Activated T-helper 2 cell treated with anti-CD3 and anti-CD28 coated beads, Interferon-gamma antibody, Interleukin-2, Interleukin-4, amounts not matched to agents 10 μg/mL and 5 μg/mL and 100 μg/mL, durations not matched to agents 14 hours and 24 hours and 36 hours (primary cell): ENCODE measurements around the gene FANCG. TPM values are rescaled to one million over a fixed set of nuclear protein-coding genes. Genes with fewer than 3 reads are reported as not detected.

Experiments used
- DNase-seq: peaks from one replicate; pipeline ENCODE4 v3.0.0; 2021; ENCODE audit warnings: low spot score
- H3K27ac Mint-ChIP-seq: one replicate; pipeline ENCODE4 v1.8.0; 2021; ENCODE audit warnings: mixed read lengths
- H3K27me3 Mint-ChIP-seq: one replicate; pipeline ENCODE4 v1.8.0; 2021; ENCODE audit warnings: low read depth, mixed read lengths
- H3K36me3 Mint-ChIP-seq: one replicate; pipeline ENCODE4 v1.8.0; 2021; ENCODE audit warnings: low read depth, mixed read lengths
- H3K4me1 Mint-ChIP-seq: one replicate; pipeline ENCODE4 v1.8.0; 2021; ENCODE audit warnings: low read depth, mixed read lengths
- H3K4me3 Mint-ChIP-seq: one replicate; pipeline ENCODE4 v1.8.0; 2021; ENCODE audit warnings: low read depth, mild to moderate bottlenecking, moderate library complexity, mixed read lengths
- H3K9me3 Mint-ChIP-seq: one replicate; pipeline ENCODE4 v1.8.0; 2021; ENCODE audit warnings: mixed read lengths
- intact Hi-C: fragments of 100-400 bp; cut with micrococcal nuclease; formaldehyde crosslinking; loops from one replicate; pipeline ENCODE4 v1.15.1; 2023
- total RNA-seq: library from RNA; stranded (reverse); gene quantifications from 2 replicates; pipeline ENCODE4 v1.2.3, GENCODE V29; 2022

FANCG gene
- total RNA-seq, 1 donor from 2014 or later = 102 TPM

DNA sequence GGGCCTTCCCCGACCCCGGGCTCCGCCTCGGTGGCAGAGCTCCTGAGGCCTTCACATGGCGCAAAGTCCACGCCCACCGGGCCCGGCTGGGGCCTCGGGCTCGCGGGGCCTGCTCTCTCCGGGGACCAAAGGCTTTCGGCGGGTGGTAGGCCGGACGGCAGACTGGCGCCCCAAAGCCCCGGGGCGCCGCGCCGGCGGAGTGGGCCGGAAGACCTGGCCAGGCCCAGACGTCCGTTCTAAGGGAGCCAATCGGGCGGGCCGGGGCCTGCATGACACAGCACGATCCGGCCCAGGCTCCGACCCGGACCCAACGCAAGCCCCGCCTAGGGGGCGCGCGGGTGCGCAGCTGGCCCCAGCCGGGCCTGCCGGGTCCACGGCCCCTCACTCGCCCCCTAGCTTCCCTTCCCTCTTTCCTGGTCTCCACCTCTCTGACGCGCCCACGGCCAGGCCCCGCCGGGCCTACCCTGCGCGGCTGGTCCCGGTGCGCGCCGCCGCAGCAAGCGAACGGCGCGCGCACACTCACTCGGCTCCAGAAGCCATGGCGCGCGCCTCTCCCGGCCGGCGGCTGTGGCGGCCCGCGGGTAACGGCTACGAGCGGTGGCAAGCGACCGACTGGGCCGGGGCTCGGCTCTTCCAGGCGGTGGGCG, 7.8 kb downstream of the FANCG start:
- peak overlapping the region; percentile 91 for H3K4me3 Mint-ChIP-seq
- DNase-seq = peak; percentile 72
- H3K36me3 Mint-ChIP-seq = peaks cover 80% of the 10 kb centered on the region
- no peaks in the 10 kb centered on the region for H3K27me3 Mint-ChIP-seq
- intact Hi-C loops = loop anchor here (1.0 to 10.0 kb wide), 8 partner anchors 8 to 1413 kb away; partner anchors contain the start of genes CREB3, HINT2, PIGO and SPAG8
- peaks cover 43% of the 10 kb centered on the region for H3K4me1 Mint-ChIP-seq
- H3K9me3 Mint-ChIP-seq = no peaks in the 10 kb centered on the region
- H3K27ac Mint-ChIP-seq = peak overlapping the region; percentile 88

DNA sequence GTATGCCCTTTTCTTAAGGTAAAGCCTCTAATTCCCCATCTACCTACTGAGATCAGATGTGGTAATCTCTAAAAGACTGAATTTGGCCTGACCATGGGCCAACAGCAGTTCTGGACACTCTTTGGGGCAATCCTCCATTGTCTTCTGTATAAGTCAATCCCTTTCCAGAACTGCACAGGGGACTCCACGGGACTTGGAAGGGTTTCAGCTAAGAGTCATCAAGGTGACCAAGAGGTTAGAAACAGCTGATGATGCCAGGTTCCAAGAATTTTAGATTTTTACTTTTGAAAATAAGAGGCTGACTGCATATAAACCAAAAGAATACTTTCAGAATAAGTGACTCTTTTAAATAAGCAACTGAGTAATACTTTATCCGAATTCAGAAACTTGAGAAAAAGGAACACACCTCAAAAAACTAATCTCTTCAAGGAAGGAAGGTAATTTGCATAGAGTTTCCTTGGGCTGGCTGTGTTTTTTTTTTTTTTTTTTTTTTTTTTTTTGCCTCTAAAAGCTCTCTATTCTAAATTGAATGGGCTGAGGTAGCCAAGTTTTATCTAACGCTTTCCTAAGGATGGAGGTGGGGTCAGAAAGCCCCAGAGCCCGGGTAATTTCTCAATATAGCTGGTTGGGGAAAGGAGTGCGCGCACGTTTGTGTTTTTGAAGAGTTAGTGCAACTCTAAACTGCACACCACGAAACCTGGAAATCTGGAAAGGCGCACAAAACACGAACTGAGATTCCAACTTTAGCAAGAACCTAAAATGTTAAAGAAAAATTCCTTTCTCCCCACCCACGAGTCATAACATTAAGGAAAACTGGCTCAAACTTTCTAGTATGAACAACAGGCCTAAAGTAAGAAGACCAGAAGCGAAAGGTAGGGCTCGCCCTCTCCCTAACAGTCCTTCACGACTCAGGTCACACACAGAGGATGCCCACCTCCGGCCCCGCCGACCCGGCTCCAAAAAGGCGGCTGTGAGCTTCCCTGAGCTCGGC, 8.6 kb downstream of the FANCG start:
- no peak for DNase-seq
- no peaks in the 10 kb centered on the region for H3K27me3 Mint-ChIP-seq
- intact Hi-C loops = loop anchor here (10.0 kb wide), 2 partner anchors 744 to 1414 kb away; partner anchors contain the start of genes HINT2 and SPAG8
- peaks cover 84% of the 10 kb centered on the region for H3K36me3 Mint-ChIP-seq
- peak overlapping the region; percentile 91 for H3K4me3 Mint-ChIP-seq
- H3K9me3 Mint-ChIP-seq = no peaks in the 10 kb centered on the region
- peaks cover 42% of the 10 kb centered on the region for H3K4me1 Mint-ChIP-seq
- H3K27ac Mint-ChIP-seq = peak overlapping the region; percentile 88

DNA sequence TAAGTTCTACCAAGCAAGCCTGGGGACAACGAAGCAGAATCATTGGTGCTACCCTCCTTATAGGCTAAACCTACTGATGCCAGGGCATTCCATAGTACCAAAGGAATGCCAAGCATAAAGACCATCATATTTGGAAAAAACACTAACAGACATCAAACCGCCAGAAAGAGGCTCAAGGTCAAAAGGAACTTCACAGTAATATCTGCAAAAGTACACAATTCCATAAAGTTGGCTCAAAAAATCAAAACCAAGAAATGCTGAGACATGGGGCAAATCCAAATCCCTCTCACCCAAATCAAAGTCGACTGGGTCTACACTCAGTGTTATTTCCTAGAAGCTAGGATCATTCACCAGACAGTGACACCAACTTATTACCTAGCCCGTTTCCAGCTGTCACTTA, 10.7 kb downstream of the FANCG start:
- Mint-ChIP-seq H3K27me3 (no peaks in the 10 kb centered on the region), H3K27ac (no peak overlapping the region), H3K4me3 (peak overlapping the region; percentile 15), H3K36me3 (peaks cover 83% of the 10 kb centered on the region), H3K9me3 (no peaks in the 10 kb centered on the region), H3K4me1 (peaks cover 40% of the 10 kb centered on the region)
- intact Hi-C loops = no loop called here
- DNase-seq = no peak

DNA sequence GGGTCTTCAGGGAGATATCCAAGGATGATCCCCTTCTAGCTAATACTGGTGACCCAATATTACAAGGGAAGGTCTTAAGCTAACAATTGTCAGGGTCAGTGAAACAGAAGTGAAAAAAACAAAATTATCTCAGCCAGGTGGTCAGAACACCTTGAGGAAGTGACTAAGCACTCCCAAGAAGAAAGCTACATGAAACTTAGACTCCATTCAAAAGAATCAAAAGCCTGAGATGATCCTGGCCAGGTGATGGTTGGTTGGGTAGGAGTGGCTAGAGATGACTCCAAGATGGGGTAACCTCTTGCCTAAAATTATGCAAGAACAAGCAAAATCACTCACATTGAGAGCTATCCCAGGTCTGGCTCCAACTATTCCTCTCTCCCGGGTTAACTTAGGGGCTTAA, 12.7 kb downstream of the FANCG start:
- H3K4me1 Mint-ChIP-seq = peaks cover 27% of the 10 kb centered on the region
- H3K27ac Mint-ChIP-seq = no peak overlapping the region
- no peak for DNase-seq
- no peak overlapping the region for H3K4me3 Mint-ChIP-seq
- intact Hi-C loops = no loop called here
- peaks cover 91% of the 10 kb centered on the region for H3K36me3 Mint-ChIP-seq
- H3K27me3 Mint-ChIP-seq = no peaks in the 10 kb centered on the region
- H3K9me3 Mint-ChIP-seq = no peaks in the 10 kb centered on the region

DNA sequence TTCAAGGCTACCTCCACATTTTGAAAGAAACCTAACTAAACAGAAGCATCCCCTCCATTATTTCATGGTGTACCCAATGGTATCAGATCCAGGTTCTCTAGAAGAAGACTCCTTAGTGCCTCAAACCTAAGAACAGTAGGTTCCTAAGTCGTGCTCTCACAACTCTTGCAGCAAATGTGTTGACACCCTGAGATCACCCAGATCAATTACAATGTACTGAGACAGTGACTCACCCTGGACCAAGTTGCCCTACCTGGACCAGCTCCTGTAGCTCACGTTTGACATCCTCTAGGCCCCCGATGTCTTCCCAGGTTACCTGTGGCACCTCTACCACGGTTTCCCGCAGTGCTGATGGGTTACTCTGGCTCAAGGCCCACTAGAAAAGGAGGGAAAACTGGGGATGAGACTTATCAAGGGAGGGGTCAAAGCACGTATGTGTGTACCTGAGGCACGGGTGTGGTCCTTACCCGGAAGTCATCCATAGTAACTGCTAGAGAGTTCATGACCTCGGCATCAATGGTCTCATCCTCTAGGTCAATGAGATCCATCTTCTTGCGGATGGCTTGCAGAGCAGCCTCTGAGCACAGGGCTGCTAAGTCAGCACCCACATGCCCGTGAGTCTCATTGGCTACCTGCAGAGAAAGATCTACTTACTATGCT, 19.1 kb downstream of the FANCG start:
- no peak for DNase-seq
- intact Hi-C loops = no loop called here
- no peak overlapping the region for H3K27ac Mint-ChIP-seq
- H3K27me3 Mint-ChIP-seq = no peaks in the 10 kb centered on the region
- peaks cover 93% of the 10 kb centered on the region for H3K36me3 Mint-ChIP-seq
- H3K9me3 Mint-ChIP-seq = no peaks in the 10 kb centered on the region
- H3K4me3 Mint-ChIP-seq = no peak overlapping the region
- H3K4me1 Mint-ChIP-seq = no peaks in the 10 kb centered on the region

DNA sequence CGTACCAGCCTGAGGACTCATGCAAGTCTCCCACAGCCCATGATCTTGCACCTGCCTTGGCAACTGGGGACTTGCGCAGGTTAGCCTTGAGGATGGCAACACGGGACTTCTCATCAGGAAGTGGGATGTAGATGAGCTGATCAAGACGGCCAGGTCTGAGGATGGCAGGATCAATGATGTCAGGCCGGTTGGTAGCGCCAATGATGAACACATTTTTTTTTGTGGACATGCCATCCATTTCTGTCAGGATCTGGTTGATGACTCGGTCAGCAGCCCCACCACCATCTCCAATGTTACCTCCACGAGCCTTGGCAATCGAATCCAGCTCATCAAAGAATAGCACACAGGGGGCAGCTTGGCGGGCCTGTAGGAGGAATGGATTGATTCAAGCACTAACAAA, 20.3 kb downstream of the FANCG start:
- no peak overlapping the region for H3K4me3 Mint-ChIP-seq
- H3K36me3 Mint-ChIP-seq = peaks cover 92% of the 10 kb centered on the region
- DNase-seq = no peak
- H3K27me3 Mint-ChIP-seq = no peaks in the 10 kb centered on the region
- no peaks in the 10 kb centered on the region for H3K4me1 Mint-ChIP-seq
- intact Hi-C loops = no loop called here
- no peaks in the 10 kb centered on the region for H3K9me3 Mint-ChIP-seq
- no peak overlapping the region for H3K27ac Mint-ChIP-seq

DNA sequence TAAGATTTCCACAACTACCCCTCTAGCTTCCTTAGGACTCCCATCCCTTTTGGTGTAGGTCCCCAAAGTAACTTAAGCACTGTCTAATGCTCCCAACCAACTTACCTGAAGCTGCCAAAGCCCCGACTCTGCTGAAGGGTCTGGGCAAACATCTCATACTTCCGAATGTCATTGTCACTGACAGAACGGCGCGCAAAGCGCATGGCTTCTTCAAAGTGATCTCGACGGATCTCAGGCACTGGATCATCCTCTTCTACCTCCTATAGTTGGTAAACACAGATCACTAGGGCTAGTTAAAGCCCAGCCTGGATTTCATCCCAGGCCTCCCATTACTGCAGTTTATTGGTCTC, 22.5 kb downstream of the FANCG start:
- intact Hi-C loops = no loop called here
- Mint-ChIP-seq H3K9me3 (no peaks in the 10 kb centered on the region), H3K27ac (no peak overlapping the region), H3K4me3 (no peak overlapping the region), H3K36me3 (peaks cover 88% of the 10 kb centered on the region), H3K27me3 (no peaks in the 10 kb centered on the region), H3K4me1 (no peaks in the 10 kb centered on the region)
- no peak for DNase-seq

DNA sequence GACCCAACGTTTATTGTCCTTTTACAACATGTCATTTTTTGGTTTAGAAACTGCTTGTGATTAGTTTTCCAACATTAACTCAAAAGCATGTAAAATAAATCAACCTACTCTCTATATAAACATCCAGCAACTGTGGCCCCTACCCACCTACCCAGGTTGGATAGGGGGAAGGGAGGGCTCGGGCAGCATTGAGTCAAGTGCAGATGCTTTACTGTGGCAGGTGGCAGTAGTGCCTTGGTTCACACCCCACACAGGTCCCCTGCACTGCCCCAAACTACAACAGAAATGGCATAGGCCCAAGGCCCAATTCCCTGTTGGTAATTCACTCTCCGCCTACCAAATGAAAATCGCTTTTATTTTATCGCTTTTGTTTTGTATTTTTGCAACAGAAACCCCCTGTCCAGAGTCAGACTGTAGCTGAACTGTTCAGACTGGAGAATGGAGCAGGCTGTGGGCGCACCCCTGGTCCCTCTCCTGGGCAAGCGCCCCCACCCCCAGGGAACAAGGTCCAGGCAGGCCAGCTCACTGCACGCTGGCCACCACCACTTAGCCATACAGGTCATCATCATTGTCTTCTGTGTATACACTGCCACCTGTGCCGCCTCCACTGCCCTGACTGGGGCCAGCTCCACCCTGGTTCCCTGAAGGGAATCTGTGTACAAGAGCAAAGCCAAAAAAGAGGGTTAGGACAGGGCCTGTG, 23.0 kb downstream of the FANCG start:
- Mint-ChIP-seq H3K4me3 (no peak overlapping the region), H3K27ac (no peak overlapping the region), H3K4me1 (no peaks in the 10 kb centered on the region), H3K27me3 (no peaks in the 10 kb centered on the region), H3K9me3 (no peaks in the 10 kb centered on the region), H3K36me3 (peaks cover 84% of the 10 kb centered on the region)
- intact Hi-C loops = no loop called here
- no peak for DNase-seq

DNA sequence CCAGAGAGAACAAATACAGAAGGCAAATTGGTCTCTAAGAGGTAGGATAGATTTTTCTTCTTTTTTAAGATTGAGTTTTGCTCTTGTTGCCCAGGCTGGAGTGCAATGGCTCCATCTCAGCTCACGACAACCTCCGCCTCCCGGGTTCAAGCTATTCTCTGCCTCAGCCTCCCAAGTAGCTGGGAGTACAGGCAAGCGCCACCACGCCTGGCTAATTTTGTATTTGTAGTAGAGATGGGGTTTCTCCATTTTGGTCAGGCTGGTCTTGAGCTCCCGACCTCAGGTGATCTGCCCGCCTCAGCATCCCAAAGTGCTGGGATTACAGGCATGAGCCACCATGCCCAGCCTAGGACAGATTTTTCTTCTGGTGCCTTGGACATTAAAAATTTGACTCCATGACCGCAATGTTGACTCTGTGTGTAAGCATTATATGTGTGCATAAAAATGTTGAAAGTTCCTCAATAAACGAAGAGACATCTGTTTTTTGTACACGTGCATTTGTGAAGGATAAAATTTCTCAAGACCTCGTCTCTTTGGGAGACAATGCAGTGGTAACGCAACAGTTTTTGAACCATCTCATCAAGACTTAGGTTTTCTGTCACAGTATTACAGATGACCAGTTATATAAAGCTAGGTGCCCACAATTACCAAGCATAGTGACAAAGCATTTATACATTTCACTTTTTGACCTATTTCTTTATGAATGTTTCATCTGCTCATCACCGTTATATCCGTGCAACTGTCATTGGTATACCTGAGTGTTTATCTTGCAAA, 24.7 kb downstream of the FANCG start:
- H3K4me1 Mint-ChIP-seq = peaks cover 4% of the 10 kb centered on the region
- no peak for DNase-seq
- no peaks in the 10 kb centered on the region for H3K9me3 Mint-ChIP-seq
- H3K36me3 Mint-ChIP-seq = peaks cover 73% of the 10 kb centered on the region
- no peak overlapping the region for H3K4me3 Mint-ChIP-seq
- H3K27me3 Mint-ChIP-seq = no peaks in the 10 kb centered on the region
- intact Hi-C loops = no loop called here
- H3K27ac Mint-ChIP-seq = no peak overlapping the region

DNA sequence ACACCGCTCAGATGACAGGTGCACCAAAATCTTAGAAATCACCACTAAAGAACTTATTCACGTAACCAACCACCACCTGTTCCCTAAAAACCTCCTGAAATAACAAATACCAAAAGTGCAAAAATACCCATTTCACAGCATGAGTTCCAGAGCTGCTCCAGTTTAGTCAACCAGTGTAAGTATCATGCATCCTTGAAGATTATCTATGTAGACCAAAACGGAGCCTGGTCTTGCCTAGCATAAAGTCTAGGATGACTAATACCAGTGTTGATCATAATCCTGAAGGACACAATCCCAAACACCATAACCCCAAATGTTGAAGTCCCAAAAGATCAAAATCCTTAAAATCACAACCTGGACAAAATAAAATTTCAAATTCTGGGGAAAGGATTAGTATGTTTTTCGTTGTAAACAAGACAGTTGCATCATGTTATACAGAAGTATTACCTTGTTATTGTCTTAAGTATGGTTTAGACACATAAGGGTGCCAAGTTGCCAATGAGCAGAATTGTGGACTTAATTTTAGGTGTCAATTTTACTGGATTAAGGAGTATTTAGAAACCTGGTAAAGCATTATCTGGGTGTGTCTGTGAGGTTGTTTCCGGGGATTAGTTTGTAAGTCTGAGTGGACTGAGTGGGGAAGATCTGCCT, 25.4 kb downstream of the FANCG start:
- no peak overlapping the region for H3K4me3 Mint-ChIP-seq
- DNase-seq = no peak
- no peaks in the 10 kb centered on the region for H3K9me3 Mint-ChIP-seq
- no peak overlapping the region for H3K27ac Mint-ChIP-seq
- no peaks in the 10 kb centered on the region for H3K27me3 Mint-ChIP-seq
- peaks cover 4% of the 10 kb centered on the region for H3K4me1 Mint-ChIP-seq
- intact Hi-C loops = no loop called here
- H3K36me3 Mint-ChIP-seq = peaks cover 72% of the 10 kb centered on the region

DNA sequence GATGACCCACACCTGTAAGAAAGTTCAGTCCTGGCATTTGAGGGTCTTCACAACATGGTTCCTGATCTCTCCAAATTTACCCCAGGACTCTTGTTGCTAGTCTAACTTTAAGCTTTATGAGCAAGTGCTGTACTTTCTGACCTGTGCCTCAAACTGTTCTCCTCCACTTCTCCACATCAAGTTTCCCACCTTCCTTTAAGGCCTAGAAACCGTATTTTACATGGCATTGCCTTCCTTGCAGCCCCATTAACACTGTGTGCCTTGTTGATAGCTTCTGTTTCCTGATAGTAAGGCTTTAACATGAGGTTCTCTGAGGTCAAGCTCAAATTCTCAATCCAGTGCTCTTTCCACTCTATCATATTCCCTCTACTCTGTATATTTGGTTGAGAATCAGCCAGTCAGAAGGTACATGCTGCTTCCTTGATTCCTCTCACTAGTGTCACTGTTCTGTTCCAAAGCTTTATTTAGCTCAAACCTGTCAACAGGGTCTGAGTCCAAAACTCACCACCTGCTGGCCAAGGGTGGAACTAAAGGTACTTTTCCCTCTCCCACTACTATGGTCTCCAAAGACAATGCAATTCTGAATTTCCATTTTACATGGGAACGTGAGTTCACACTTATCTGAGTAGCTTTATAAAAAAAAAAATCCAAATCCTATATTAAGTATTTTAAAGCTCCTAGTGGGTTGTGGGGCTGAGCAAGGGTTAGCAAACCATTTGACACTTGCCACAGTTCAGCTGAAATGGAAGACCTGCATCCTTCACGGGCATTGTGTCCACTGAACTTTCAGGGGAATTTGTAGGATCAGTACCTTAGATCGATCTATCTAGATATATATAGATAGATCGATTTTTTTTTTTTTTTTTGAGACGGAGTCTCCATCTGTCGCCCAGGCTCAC, 28.4 kb downstream of the FANCG start:
- Mint-ChIP-seq H3K4me3 (no peak overlapping the region), H3K27me3 (no peaks in the 10 kb centered on the region)
- intact Hi-C loops = loop anchor here (1.0 kb wide), 1 partner anchor 152 kb away; no protein-coding TSS in a partner anchor

More for the DNA sequence above, 28.4 kb downstream of the FANCG start:
- Mint-ChIP-seq H3K27ac (peak overlapping the region; percentile 48), H3K9me3 (no peaks in the 10 kb centered on the region), H3K4me1 (peaks cover 4% of the 10 kb centered on the region), H3K36me3 (peaks cover 57% of the 10 kb centered on the region)
- peak; percentile 33 for DNase-seq
